Prostate gland (tissue), 2 donors: ENCODE data around the gene IZUMO4. TPM values are rescaled to one million over a fixed set of nuclear protein-coding genes. Genes with fewer than 3 reads are reported as not detected.

ENCODE experiments used
- DNase-seq: peaks from one replicate; pipeline ENCODE4 v3.0.0-alpha.2; 2019; ENCODE audit warnings: low spot score
- H3K27ac ChIP-seq, 2 donors: fragments of 200-600 bp; sonication (generic); 2 replicates each; pipeline ENCODE4 v1.5.1; 2017 to 2019
- H3K27me3 ChIP-seq: fragments of 200-600 bp; sonication (generic); replicated peaks from 2 replicates; pipeline ENCODE4 v1.5.1; 2019; ENCODE audit not compliant: insufficient read depth
- H3K36me3 ChIP-seq, 2 donors: fragments of 200-600 bp; sonication (generic); 1 replicate in 1 of 2; 2 replicates in 1 of 2; pipeline versions ENCODE4 v1.5.1 to v1.8.1; 2017 to 2019
- H3K4me1 ChIP-seq: fragments of 200-600 bp; sonication (generic); replicated peaks from 2 replicates; pipeline ENCODE4 v1.5.1; 2019
- H3K4me3 ChIP-seq, 2 donors: fragments of 200-600 bp; sonication (generic); 2 replicates each; pipeline ENCODE4 v1.5.1; 2017 to 2019
- H3K9me3 ChIP-seq: fragments of 200-600 bp; sonication (generic); 2 replicates; pipeline ENCODE4 v1.5.1; 2017
- POLR2A ChIP-seq: fragments of 450-650 bp; IDR thresholded peaks from one replicate; pipeline ENCODE4 v1.6.1; 2016; ENCODE audit warnings: antibody characterized with exemption, mild to moderate bottlenecking
- POLR2AphosphoS5 ChIP-seq: sonication (generic); formaldehyde crosslinking; IDR thresholded peaks from one replicate; pipeline ENCODE4 v1.6.1; 2017; ENCODE audit warnings: antibody characterized with exemption
- WGBS: methylation state at CpG from one replicate; pipeline ENCODE4 v1.1.5; 2018; 5-methylcytosine and 5-hydroxymethylcytosine counted together
- intact Hi-C: fragments of 100-400 bp; cut with DNase I; formaldehyde crosslinking; loops from one replicate; pipeline ENCODE4 v1.14.2; 2022
- total RNA-seq, 2 donors: library from RNA; depleted of rRNA; stranded (reverse); fragments of >200 nt; gene quantifications; one replicate each; pipeline ENCODE4 v1.1.0, GENCODE V29; 2016
- TF ChIP-seq, protein P1 (sequence below), 4 experiments: fragments of 200-600 bp in 2 of 4; fragments of 450-650 bp in 2 of 4; sonication (generic) in 2 of 4; IDR thresholded peaks; 1 replicate in 3 of 4; 2 replicates in 1 of 4; pipeline ENCODE4 v1.5.1; 2016 to 2019; ENCODE audit warnings: antibody characterized with exemption in 4 of 4, mild to moderate bottlenecking in 2 of 4, moderate library complexity in 2 of 4

IZUMO4 gene, protein sequence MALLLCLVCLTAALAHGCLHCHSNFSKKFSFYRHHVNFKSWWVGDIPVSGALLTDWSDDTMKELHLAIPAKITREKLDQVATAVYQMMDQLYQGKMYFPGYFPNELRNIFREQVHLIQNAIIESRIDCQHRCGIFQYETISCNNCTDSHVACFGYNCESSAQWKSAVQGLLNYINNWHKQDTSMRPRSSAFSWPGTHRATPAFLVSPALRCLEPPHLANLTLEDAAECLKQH
- total RNA-seq, result 10 to 100 TPM; 11.8 to 50.2 TPM

DNA sequence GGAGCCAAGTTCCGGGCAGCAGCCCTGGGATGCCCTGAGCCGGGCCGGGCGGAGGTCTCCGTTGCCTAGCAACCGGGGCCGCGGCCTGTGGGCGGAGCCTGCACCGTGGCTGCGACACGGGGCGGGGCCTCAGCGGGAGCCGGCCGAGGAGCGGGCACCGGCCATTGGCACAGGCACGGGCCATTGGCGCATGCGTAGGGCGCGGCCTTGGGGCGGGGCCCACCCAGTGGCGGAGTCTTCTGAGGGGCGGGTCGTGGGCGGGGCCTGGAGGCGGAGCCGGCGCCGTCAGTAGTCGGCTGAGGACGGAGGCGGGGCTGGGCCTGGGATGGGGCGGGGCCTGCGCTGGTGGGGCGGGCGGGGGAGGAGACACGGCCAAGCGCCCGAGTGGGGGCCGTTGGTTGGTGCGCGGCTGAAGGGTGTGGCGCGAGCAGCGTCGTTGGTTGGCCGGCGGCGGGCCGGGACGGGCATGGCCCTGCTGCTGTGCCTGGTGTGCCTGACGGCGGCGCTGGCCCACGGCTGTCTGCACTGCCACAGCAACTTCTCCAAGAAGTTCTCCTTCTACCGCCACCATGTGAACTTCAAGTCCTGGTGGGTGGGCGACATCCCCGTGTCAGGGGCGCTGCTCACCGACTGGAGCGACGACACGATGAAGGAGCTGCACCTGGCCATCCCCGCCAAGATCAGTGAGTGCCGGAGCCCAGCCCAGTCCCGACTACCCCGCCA lies at the start of gene IZUMO4:
Gene IZUMO4 (plus strand): TSS at position 436 of the 723 bp plus-strand sequence. CDS start 31 bp downstream, at position 467.
- intact Hi-C loops, result loop anchor here (2.0 to 5.0 kb wide), 2 partner anchors 54 to 176 kb away; partner anchors contain the start of gene AP3D1
- WGBS, result 0% methylated on average over 38 of the region's 70 CpGs
- H3K4me1 ChIP-seq, result peaks cover 20% of the 10 kb centered on the region
- H3K9me3 ChIP-seq, result no peaks in the 10 kb centered on the region
- no peaks in the 10 kb centered on the region for H3K27me3 ChIP-seq
- H3K4me3 ChIP-seq, result peak within 1 kb of the TSS; percentile 77 to 81
- TF ChIP-seq POLR2A (peak; percentile 59), POLR2AphosphoS5 (peak; percentile 69)
- TF ChIP-seq, protein P1, sequence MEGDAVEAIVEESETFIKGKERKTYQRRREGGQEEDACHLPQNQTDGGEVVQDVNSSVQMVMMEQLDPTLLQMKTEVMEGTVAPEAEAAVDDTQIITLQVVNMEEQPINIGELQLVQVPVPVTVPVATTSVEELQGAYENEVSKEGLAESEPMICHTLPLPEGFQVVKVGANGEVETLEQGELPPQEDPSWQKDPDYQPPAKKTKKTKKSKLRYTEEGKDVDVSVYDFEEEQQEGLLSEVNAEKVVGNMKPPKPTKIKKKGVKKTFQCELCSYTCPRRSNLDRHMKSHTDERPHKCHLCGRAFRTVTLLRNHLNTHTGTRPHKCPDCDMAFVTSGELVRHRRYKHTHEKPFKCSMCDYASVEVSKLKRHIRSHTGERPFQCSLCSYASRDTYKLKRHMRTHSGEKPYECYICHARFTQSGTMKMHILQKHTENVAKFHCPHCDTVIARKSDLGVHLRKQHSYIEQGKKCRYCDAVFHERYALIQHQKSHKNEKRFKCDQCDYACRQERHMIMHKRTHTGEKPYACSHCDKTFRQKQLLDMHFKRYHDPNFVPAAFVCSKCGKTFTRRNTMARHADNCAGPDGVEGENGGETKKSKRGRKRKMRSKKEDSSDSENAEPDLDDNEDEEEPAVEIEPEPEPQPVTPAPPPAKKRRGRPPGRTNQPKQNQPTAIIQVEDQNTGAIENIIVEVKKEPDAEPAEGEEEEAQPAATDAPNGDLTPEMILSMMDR (IDR thresholded peaks at IDR 0.05), result peak in 3 of 4 experiments; percentile 34 to 63 (median 62)
- H3K27ac ChIP-seq, result peak within 1 kb of the TSS; percentile 91 to 96
- peaks cover 0 to 6% of the 10 kb centered on the region in 2 donors for H3K36me3 ChIP-seq
- DNase-seq, result peak; percentile 99

DNA sequence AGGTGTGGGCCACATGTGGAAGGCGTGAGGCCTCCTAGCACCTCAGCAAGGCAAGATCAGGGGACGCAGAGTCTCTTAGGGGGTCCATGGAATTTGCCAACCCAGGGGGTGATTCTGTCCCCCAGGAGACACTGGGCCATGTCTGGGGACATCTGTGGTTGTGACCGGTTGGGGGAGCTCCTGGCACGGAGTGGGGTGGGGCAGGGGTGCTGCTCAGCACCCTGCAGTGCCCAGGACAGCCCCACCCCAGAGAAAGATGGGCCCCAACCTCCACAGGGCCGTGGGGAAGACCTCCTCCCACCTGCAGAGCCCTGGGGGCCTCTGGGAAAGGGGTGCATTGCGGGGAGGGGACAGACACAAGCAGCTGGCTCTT lies 49.7 kb upstream of the IZUMO4 start:
- WGBS, result 70% methylated on average over 6 of the region's 6 CpGs
- DNase-seq, result no peak
- intact Hi-C loops, result no loop called here
- Histone ChIP-seq H3K9me3 (no peaks in the 10 kb centered on the region), H3K27ac (peak overlapping the region; percentile 99 to 100), H3K4me1 (peaks cover 64% of the 10 kb centered on the region), H3K4me3 (peak overlapping the region in 1 of 2 donors; percentile 98), H3K27me3 (no peaks in the 10 kb centered on the region), H3K36me3 (no peaks in the 10 kb centered on the region)
- TF ChIP-seq POLR2A, result no peak
- no peak for TF ChIP-seq POLR2AphosphoS5
- TF ChIP-seq, protein P1 (IDR thresholded peaks at IDR 0.05), result no peak

- intact Hi-C loops, result no loop called here
- Histone ChIP-seq H3K27ac (peak overlapping the region; percentile 99 to 100), H3K36me3 (no peaks in the 10 kb centered on the region), H3K4me1 (peaks cover 63% of the 10 kb centered on the region), H3K4me3 (peak overlapping the region; percentile 98 to 100), H3K27me3 (no peaks in the 10 kb centered on the region), H3K9me3 (no peaks in the 10 kb centered on the region)
- DNase-seq, result no peak
- WGBS, result 70% methylated on average over 18 of the region's 22 CpGs
- TF ChIP-seq POLR2A (no peak), POLR2AphosphoS5 (no peak)
- TF ChIP-seq, protein P1 (IDR thresholded peaks at IDR 0.05), result no peak
Observed at GRCh38 chr19:2047449-2048103, 49.1 kb upstream of the IZUMO4 start.

- Histone ChIP-seq H3K27me3 (no peaks in the 10 kb centered on the region), H3K9me3 (no peaks in the 10 kb centered on the region), H3K27ac (peak overlapping the region; percentile 99 to 100), H3K36me3 (no peaks in the 10 kb centered on the region), H3K4me1 (peaks cover 56% of the 10 kb centered on the region), H3K4me3 (peak overlapping the region; percentile 98 to 100)
- no peak for DNase-seq
- 48% methylated on average over 16 of the region's 17 CpGs for WGBS
- no peak for TF ChIP-seq POLR2A
- TF ChIP-seq, protein P1 (IDR thresholded peaks at IDR 0.05), result no peak
- no peak for TF ChIP-seq POLR2AphosphoS5
- intact Hi-C loops, result no loop called here
Observed at GRCh38 chr19:2048104-2048958, 48.4 kb upstream of the IZUMO4 start.
